Breast epithelium (tissue), 4 donors: ENCODE measurements around the gene TBXAS1. TPM values are rescaled to one million over a fixed set of nuclear protein-coding genes. Genes with fewer than 3 reads are reported as not detected.

Experiments used
- DNase-seq, 2 donors: peaks; one replicate each; pipeline ENCODE4 v3.0.0-alpha.2; 2019; ENCODE audit warnings: low spot score in 2 of 2
- H3K27ac ChIP-seq, 2 donors: fragments of 200-600 bp; sonication (generic) in 1 of 2; one replicate each; pipeline ENCODE4 v1.5.1; 2016 to 2019; ENCODE audit warnings: mild to moderate bottlenecking in 1 of 2
- H3K27me3 ChIP-seq, 2 donors: fragments of 200-600 bp; sonication (generic) in 1 of 2; one replicate each; pipeline versions ENCODE4 v1.5.1 to v1.6.0; 2017 to 2019; ENCODE audit warnings: control low read depth in 1 of 2, mild to moderate bottlenecking in 1 of 2
- H3K36me3 ChIP-seq: fragments of 200-600 bp; one replicate; pipeline ENCODE4 v1.5.1; 2019
- H3K4me1 ChIP-seq, 2 donors: fragments of 200-600 bp; sonication (generic); one replicate each; pipeline ENCODE4 v1.5.1; 2016 to 2019; ENCODE audit warnings: control low read depth in 1 of 2
- H3K4me3 ChIP-seq, 3 donors: fragments of 200-600 bp; sonication (generic); 1 replicate in 2 of 3; 2 replicates in 1 of 3; pipeline ENCODE4 v1.5.1; 2016 to 2019; ENCODE audit warnings: mild to moderate bottlenecking in 3 of 3, moderate library complexity in 2 of 3
- H3K9me3 ChIP-seq, 2 donors: fragments of 200-600 bp; sonication (generic) in 1 of 2; one replicate each; pipeline ENCODE4 v1.5.1; 2016 to 2019; ENCODE audit warnings: control low read depth in 1 of 2
- POLR2A ChIP-seq: fragments of 450-650 bp; IDR thresholded peaks from one replicate; pipeline ENCODE4 v1.6.1; 2016; ENCODE audit warnings: antibody characterized with exemption, mild to moderate bottlenecking, moderate library complexity
- POLR2AphosphoS5 ChIP-seq, 3 donors: sonication (generic); formaldehyde crosslinking; IDR thresholded peaks; one replicate each; pipeline ENCODE4 v1.6.1; 2017; ENCODE audit warnings: antibody characterized with exemption in 3 of 3
- intact Hi-C: fragments of 100-400 bp; cut with DNase I; formaldehyde crosslinking; loops from one replicate; pipeline ENCODE4 v1.15.1; 2023; ENCODE audit warnings: low total_unique reads
- total RNA-seq, 3 donors: library from RNA; depleted of rRNA; stranded (reverse); fragments of >200 nt; gene quantifications; one replicate each; pipeline ENCODE4 v1.1.0, GENCODE V29; 2016
- TF ChIP-seq, protein P1 (sequence below), 3 donors: fragments of 450-650 bp; IDR thresholded peaks; one replicate each; pipeline ENCODE4 v1.5.1; 2016 to 2017; ENCODE audit warnings: antibody characterized with exemption in 3 of 3, mild to moderate bottlenecking in 3 of 3, moderate library complexity in 3 of 3

The TBXAS1 gene
- total RNA-seq, 3 donors from 2014 or later = 17.7 to 59.8 (median 17.9) TPM

DNA sequence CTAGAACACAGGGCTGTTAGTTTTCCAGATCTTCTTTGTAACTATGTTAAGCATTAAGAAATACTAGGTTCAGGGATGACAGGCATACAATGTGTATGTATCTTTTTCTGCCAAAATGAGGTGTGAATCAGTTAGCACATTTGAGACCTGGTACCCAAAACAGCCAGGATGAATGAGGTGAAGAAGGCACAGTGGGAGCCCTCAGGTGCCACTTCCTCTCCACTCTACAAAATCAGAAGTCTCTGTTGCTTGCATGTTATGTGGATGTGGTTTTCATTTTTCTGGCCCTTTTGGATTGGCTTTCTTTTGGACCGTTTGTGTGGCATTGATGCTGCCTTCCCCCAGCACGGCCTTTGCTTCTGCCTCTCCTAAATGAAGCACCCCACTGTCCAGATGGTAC, 15.4 kb upstream of the TBXAS1 start:
- Histone ChIP-seq H3K36me3 (no peaks in the 10 kb centered on the region), H3K4me3 (no peak overlapping the region), H3K27ac (no peak overlapping the region), H3K27me3 (no peaks in the 10 kb centered on the region), H3K4me1 (no peaks in the 10 kb centered on the region), H3K9me3 (no peaks in the 10 kb centered on the region)
- DNase-seq = no peak
- intact Hi-C loops = no loop called here
- TF ChIP-seq POLR2AphosphoS5 (IDR thresholded peaks at IDR 0.05) (no peak), POLR2A (no peak)
- TF ChIP-seq, protein P1, sequence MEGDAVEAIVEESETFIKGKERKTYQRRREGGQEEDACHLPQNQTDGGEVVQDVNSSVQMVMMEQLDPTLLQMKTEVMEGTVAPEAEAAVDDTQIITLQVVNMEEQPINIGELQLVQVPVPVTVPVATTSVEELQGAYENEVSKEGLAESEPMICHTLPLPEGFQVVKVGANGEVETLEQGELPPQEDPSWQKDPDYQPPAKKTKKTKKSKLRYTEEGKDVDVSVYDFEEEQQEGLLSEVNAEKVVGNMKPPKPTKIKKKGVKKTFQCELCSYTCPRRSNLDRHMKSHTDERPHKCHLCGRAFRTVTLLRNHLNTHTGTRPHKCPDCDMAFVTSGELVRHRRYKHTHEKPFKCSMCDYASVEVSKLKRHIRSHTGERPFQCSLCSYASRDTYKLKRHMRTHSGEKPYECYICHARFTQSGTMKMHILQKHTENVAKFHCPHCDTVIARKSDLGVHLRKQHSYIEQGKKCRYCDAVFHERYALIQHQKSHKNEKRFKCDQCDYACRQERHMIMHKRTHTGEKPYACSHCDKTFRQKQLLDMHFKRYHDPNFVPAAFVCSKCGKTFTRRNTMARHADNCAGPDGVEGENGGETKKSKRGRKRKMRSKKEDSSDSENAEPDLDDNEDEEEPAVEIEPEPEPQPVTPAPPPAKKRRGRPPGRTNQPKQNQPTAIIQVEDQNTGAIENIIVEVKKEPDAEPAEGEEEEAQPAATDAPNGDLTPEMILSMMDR (IDR thresholded peaks at IDR 0.05) = no peak

DNA sequence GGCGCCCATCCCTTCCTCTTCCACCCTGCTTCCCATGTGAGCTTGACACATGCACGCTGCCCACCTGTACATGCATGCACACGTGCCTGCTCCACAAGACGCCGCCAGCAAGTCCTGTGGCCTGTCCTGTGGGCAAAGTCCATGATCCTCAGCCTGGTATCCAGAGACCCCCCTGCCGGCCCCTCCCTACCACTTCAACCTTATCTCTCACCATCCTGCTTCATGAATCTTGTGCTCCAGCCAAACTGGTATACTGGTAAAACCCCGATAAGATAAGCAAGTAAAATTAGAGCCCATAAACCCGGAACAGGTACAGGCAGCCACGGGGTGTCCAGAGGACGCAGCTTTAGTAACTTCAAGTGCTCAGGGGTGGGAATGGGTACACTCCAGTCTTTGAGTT, 11.8 kb upstream of the TBXAS1 start:
- no peak for TF ChIP-seq POLR2A
- no peak for TF ChIP-seq POLR2AphosphoS5 (IDR thresholded peaks at IDR 0.05)
- TF ChIP-seq, protein P1 (IDR thresholded peaks at IDR 0.05) = no peak
- no peak overlapping the region for H3K27ac ChIP-seq

DNA sequence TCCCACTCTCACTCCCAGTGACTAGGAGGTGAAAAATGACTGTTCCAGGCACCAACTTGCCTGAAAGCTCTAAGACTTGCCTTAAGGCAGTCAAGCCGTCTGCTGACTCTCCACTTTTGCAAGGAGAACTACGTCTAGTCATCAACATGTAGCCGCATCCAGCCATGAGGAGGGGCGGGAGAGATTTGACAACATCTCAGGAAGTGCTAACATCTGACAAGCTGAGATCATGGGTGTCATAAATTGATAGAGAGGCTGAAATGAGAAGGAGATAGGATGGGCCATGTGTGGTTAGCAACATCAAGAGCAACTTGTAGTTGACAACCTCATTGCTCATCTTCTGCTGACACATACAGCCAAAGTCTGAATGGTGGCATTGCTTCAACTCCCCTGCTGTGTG, 9.0 kb upstream of the TBXAS1 start:
- no peaks in the 10 kb centered on the region for H3K4me1 ChIP-seq
- TF ChIP-seq POLR2AphosphoS5 (IDR thresholded peaks at IDR 0.05) (no peak), POLR2A (no peak)
- TF ChIP-seq, protein P1 (IDR thresholded peaks at IDR 0.05) = no peak
- intact Hi-C loops = loop anchor here (5.0 kb wide), 1 partner anchor 1577 kb away; no protein-coding TSS in a partner anchor
- peaks cover 0 to 4% of the 10 kb centered on the region in 2 donors for H3K27me3 ChIP-seq
- H3K27ac ChIP-seq = no peak overlapping the region
- no peaks in the 10 kb centered on the region for H3K36me3 ChIP-seq
- DNase-seq = no peak
- H3K4me3 ChIP-seq = no peak overlapping the region
- no peaks in the 10 kb centered on the region for H3K9me3 ChIP-seq

More for the DNA sequence above, 11.8 kb upstream of the TBXAS1 start:
- Histone ChIP-seq H3K4me3 (no peak overlapping the region), H3K27me3 (no peaks in the 10 kb centered on the region), H3K4me1 (no peaks in the 10 kb centered on the region), H3K9me3 (no peaks in the 10 kb centered on the region), H3K36me3 (no peaks in the 10 kb centered on the region)
- no peak for DNase-seq
- intact Hi-C loops = no loop called here

DNA sequence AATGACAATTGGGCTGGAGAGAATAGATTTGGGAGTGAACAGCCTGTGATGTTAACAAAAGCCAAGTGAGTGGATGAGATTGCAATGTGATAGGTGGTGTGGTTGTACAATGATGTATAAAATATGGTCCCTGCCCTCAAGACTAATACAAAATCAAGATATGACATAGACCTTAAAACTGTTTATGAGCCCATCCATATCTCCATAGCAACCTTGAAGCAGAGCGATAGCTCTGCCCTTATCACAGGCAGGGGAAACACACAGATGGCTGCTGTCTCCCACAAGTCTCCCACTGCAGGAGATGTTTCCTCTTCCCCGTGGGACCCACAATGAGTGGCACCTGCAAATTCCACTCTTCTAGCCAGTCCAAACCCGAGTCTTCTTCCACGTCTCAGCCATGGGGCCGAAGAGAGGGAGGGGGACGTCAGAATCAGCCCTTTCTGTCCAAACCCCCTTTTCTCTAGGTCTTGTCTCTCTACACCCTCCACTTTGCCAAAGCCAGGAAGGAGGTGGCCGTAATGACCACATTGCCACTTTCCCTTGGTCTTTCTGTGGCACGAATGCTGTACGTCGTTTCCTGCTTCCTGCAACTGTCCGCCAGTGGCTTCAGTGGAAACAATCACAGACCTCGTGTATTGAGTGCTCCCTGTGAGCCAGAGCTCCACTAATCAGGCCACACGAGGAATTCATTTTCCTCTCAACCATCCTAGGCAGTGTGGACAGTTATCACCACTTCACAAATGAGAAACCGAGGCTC, 7.5 kb upstream of the TBXAS1 start:
- intact Hi-C loops = loop anchor here (5.0 kb wide), 1 partner anchor 1576 kb away; no protein-coding TSS in a partner anchor
- peaks cover 0 to 4% of the 10 kb centered on the region in 2 donors for H3K27me3 ChIP-seq
- no peak for DNase-seq
- H3K4me3 ChIP-seq = no peak overlapping the region
- H3K36me3 ChIP-seq = no peaks in the 10 kb centered on the region
- TF ChIP-seq POLR2AphosphoS5 (IDR thresholded peaks at IDR 0.05) (no peak), POLR2A (no peak)
- TF ChIP-seq, protein P1 (IDR thresholded peaks at IDR 0.05) = no peak
- H3K9me3 ChIP-seq = no peaks in the 10 kb centered on the region
- no peak overlapping the region for H3K27ac ChIP-seq
- H3K4me1 ChIP-seq = no peaks in the 10 kb centered on the region

DNA sequence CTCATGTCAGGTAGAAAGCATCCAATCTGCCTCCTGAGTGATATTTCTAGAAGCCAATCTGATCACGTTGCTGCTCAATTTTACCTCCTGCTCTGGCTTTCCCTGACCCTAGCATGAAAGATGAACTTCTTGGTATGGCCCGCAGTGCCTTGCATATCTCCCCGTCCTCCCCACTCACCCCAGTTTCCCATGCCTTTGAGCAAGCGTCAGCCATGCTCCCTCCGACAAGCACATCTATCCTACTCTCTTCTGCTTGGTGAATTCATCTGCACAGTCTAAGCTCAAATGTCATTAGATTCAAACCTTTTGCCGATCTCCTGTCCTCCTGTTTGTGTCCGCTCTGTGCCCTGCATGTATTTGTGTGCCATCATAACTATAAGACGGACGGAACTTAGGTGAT, 6.2 kb upstream of the TBXAS1 start:
- no peak for DNase-seq

More for the DNA sequence above, 6.2 kb upstream of the TBXAS1 start:
- intact Hi-C loops = loop anchor here (5.0 kb wide), 1 partner anchor 1574 kb away; no protein-coding TSS in a partner anchor
- Histone ChIP-seq H3K9me3 (no peaks in the 10 kb centered on the region), H3K4me3 (no peak overlapping the region), H3K4me1 (no peaks in the 10 kb centered on the region), H3K27ac (no peak overlapping the region), H3K36me3 (no peaks in the 10 kb centered on the region), H3K27me3 (peaks cover 0 to 4% of the 10 kb centered on the region in 2 donors)
- TF ChIP-seq POLR2A (no peak), POLR2AphosphoS5 (IDR thresholded peaks at IDR 0.05) (no peak)
- TF ChIP-seq, protein P1 (IDR thresholded peaks at IDR 0.05) = no peak
